GM12878 (cell line): ENCODE measurements around the gene NCS1. TPM values are rescaled to one million over a fixed set of nuclear protein-coding genes. Genes with fewer than 3 reads are reported as not detected.

Experiments used
- ATAC-seq: fragments of 200-7000 bp; cut with Tn5 transposase; 3 replicates; pipeline ENCODE4 v1.9.1; 2020; ENCODE audit warnings: mild to moderate bottlenecking, moderate library complexity
- BruUV-seq: library from RNA; stranded (reverse); fragments of 400-500 nt; replicated peaks from 2 replicates; lab custom pipeline; 2021; lab: Mats Ljungman, UMichigan
- CTCF ChIA-PET: fragments of 300-600 bp; sonication (Branson Sonifier 250); formaldehyde crosslinking; extraction: SDS; loops from one replicate; lab custom pipeline; 2021; ENCODE audit warnings: inconsistent platforms; lab: Yijun Ruan, JAX
- POLR2A ChIA-PET: fragments of 350-600 bp; formaldehyde crosslinking; extraction: SDS; loops from one replicate; lab custom pipeline; 2021; ENCODE audit warnings: inconsistent platforms; lab: Charles Lee
- RAD21 ChIA-PET: fragments of 300-600 bp; sonication (Branson Sonifier 250); formaldehyde crosslinking; loops from one replicate; lab custom pipeline; 2023; ENCODE audit warnings: antibody characterized with exemption; ENCODE audit not compliant: unreplicated experiment; lab: Charles Lee
- SMC1A ChIA-PET: fragments of 300-600 bp; sonication (Branson Sonifier 250); formaldehyde crosslinking; loops from one replicate; lab custom pipeline; 2023; ENCODE audit not compliant: unreplicated experiment, uncharacterized antibody; lab: Charles Lee
- DNase-seq: peaks from one replicate; pipeline ENCODE4 v3.0.0-alpha.2; 2011; ENCODE audit warnings: low read depth, low spot score
- FAIRE-seq: peaks from 3 replicates; lab custom pipeline; 2011; peaks lifted over from hg19 to GRCh38; lab: Jason Lieb, UNC
- H2AFZ ChIP-seq: 2 replicates; pipeline ENCODE4 v1.6.0; 2011; ENCODE audit warnings: low read depth, low read length, control low read depth; ENCODE audit not compliant: control insufficient read depth
- H3K27ac ChIP-seq: 2 replicates; pipeline ENCODE4 v1.5.1; 2011; ENCODE audit warnings: control low read depth; ENCODE audit not compliant: control insufficient read depth, insufficient read depth
- H3K27me3 ChIP-seq, 2 experiments: replicated peaks in 1 of 2; 2 replicates each; pipeline versions ENCODE4 v1.6.0 to v1.6.1; 2011; ENCODE audit warnings: low read length in 1 of 2; ENCODE audit not compliant: control insufficient read depth in 2 of 2, insufficient read depth in 2 of 2
- H3K36me3 ChIP-seq, 2 experiments: 2 replicates each; pipeline ENCODE4 v1.5.1; 2011; ENCODE audit warnings: low read length in 1 of 2; ENCODE audit not compliant: control insufficient read depth in 2 of 2, insufficient read depth in 2 of 2
- H3K4me1 ChIP-seq: 2 replicates; pipeline ENCODE4 v1.6.1; 2011; ENCODE audit warnings: mild to moderate bottlenecking, low read length, moderate library complexity, mixed read lengths; ENCODE audit not compliant: control insufficient read depth, insufficient read depth
- H3K4me2 ChIP-seq: 2 replicates; pipeline ENCODE4 v1.6.0; 2011; ENCODE audit warnings: control low read depth; ENCODE audit not compliant: control insufficient read depth, insufficient read depth
- H3K4me3 ChIP-seq: fragments of 200-600 bp; sonication (generic); 2 replicates; pipeline ENCODE4 v1.5.1; 2016
- H3K79me2 ChIP-seq: 2 replicates; pipeline ENCODE4 v1.6.0; 2011; ENCODE audit warnings: low read length; ENCODE audit not compliant: control insufficient read depth, insufficient read depth
- H3K9ac ChIP-seq: 2 replicates; pipeline ENCODE4 v1.8.0; 2011; ENCODE audit warnings: low read length, control low read depth, mixed read lengths; ENCODE audit not compliant: control insufficient read depth, insufficient read depth
- H3K9me3 ChIP-seq: replicated peaks from 3 replicates; pipeline ENCODE4 v1.5.1; 2011; ENCODE audit warnings: mild to moderate bottlenecking, low read length; ENCODE audit not compliant: control insufficient read depth, insufficient read depth
- H4K20me1 ChIP-seq: 2 replicates; pipeline ENCODE4 v1.6.0; 2011; ENCODE audit not compliant: control insufficient read depth, insufficient read depth
- BCL11A ChIP-seq: IDR thresholded peaks from 2 replicates; pipeline ENCODE4 v1.6.1; 2011; ENCODE audit warnings: low read depth, low read length
- BRCA1 ChIP-seq: IDR thresholded peaks from 2 replicates; pipeline ENCODE4 v1.6.1; 2011; ENCODE audit warnings: low read depth, low read length, improper control_type of control experiment
- CBX3 ChIP-seq: fragments of 200-600 bp; sonication (generic); IDR thresholded peaks from 2 replicates; pipeline ENCODE4 v1.6.1; 2016; ENCODE audit warnings: low read depth, borderline replicate concordance
- CREM ChIP-seq: IDR thresholded peaks from 2 replicates; pipeline ENCODE4 v1.6.1; 2014; ENCODE audit warnings: antibody characterized with exemption, low read depth
- KDM1A ChIP-seq: fragments of 200-600 bp; sonication (generic); IDR thresholded peaks from 2 replicates; pipeline ENCODE4 v1.6.1; 2016; ENCODE audit warnings: borderline replicate concordance
- LARP7 ChIP-seq: fragments of 450-650 bp; IDR thresholded peaks from 2 replicates; pipeline ENCODE4 v1.6.1; 2017; ENCODE audit warnings: mild to moderate bottlenecking
- MEF2B ChIP-seq: fragments of 450-650 bp; IDR thresholded peaks from 2 replicates; pipeline ENCODE4 v1.6.1; 2018; ENCODE audit warnings: mild to moderate bottlenecking, moderate library complexity; ENCODE audit not compliant: partially characterized antibody, poor library complexity, severe bottlenecking
- PAX5 ChIP-seq: IDR thresholded peaks from 2 replicates; pipeline ENCODE4 v1.6.1; 2011; ENCODE audit warnings: low read depth, low read length, borderline replicate concordance
- SIN3A ChIP-seq: IDR thresholded peaks from 2 replicates; pipeline ENCODE4 v1.6.1; 2012; ENCODE audit warnings: low read depth, low read length, improper control_type of control experiment
- ZNF622 ChIP-seq: fragments of 450-650 bp; IDR thresholded peaks from 2 replicates; pipeline ENCODE4 v1.6.1; 2017; ENCODE audit warnings: mild to moderate bottlenecking, inconsistent platforms
- WGBS: methylation state at CpG from one replicate; pipeline ENCODE4 v1.1.6; 2016; ENCODE audit warnings: low lambda C conversion rate; ENCODE audit not compliant: insufficient replicate concordance, insufficient coverage; ENCODE audit errors: missing lambda C conversion rate; 5-methylcytosine and 5-hydroxymethylcytosine counted together
- in situ Hi-C: fragments of 300-500 bp; cut with MboI; formaldehyde crosslinking; loops from 9 replicates; pipeline ENCODE4 v1.14.3; 2018; ENCODE audit warnings: mixed read lengths
- intact Hi-C: fragments of 100-400 bp; cut with micrococcal nuclease; formaldehyde crosslinking; loops from one replicate; pipeline ENCODE4 v1.14.2; 2022; ENCODE audit not compliant: unreplicated experiment
- polyA plus RNA-seq, 11 experiments: library from polyadenylated mRNA; depleted of rRNA in 4 of 11; unstranded in 6 of 11; stranded (reverse) in 5 of 11; fragments of >200 nt; fragmentation: Nextera tagmentation in 4 of 11; fragmentation: Illumina TruSeq in 1 of 11; extraction: Ambion mirVana in 4 of 11; extraction: Trizol in 1 of 11; gene quantifications; 1 replicate in 1 of 11; 2 replicates in 10 of 11; pipeline versions ENCODE4 v1.2.1 to v1.2.3, GENCODE V29; 2011 to 2016; ENCODE audit warnings: inconsistent platforms in 2 of 11, missing spikeins in 2 of 11, low read depth in 1 of 11
- total RNA-seq, 4 experiments: library from RNA; depleted of rRNA in 3 of 4; stranded (reverse); fragments of >200 nt in 3 of 4; fragmentation: Illumina TruSeq in 1 of 4; extraction: Trizol in 1 of 4; gene quantifications; 2 replicates each; pipeline versions ENCODE4 v1.2.1 to v1.2.3, GENCODE V29; 2013 to 2021
- TF ChIP-seq, protein P1 (sequence below): IDR thresholded peaks from 2 replicates; pipeline ENCODE4 v1.6.1; 2012; ENCODE audit warnings: improper control_type of control experiment, low read depth, low read length; ENCODE audit not compliant: insufficient replicate concordance
- TF ChIP-seq, protein P2 (sequence below): fragments of 450-650 bp; IDR thresholded peaks from 2 replicates; pipeline ENCODE4 v1.6.1; 2017; ENCODE audit warnings: mild to moderate bottlenecking, moderate library complexity
- TF ChIP-seq, protein P3 (sequence below): IDR thresholded peaks from 2 replicates; pipeline ENCODE4 v1.6.1; 2012; ENCODE audit warnings: low read depth, low read length, improper control_type of control experiment

NCS1 gene
- total and polyA plus RNA-seq, 10 of the 15 experiments (the other 5 are each of a cell fraction or from before 2014, with no cell fraction given): 0.04 to 0.22 (median 0.06) TPM; not detected in 4

DNA sequence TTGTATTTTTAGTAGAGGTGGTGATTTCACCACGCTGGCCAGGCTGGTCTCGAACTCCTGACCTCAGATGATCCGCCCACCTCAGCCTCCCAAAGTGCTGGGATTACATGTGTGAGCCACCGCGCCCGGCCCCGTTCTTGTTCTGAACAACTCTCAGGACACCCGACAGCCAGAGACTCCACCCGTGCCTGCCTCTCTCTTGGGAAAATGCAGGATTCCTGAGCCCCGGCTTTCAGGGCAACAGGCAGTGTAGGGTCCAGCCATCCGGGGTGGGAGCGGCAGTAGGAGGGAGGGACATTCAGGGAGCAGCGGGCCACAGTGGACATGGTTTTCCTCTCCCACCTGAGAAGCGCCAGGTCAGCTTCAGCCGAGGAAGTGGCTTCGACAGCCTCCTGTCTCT, 34.4 kb downstream of the NCS1 start:
- 50% methylated on average over 16 of the region's 16 CpGs for WGBS
- CTCF ChIA-PET: no interaction called here
- TF ChIP-seq KDM1A (no peak), MEF2B (no peak), CREM (no peak), LARP7 (no peak), CBX3 (no peak), BCL11A (no peak), PAX5 (no peak), ZNF622 (no peak), BRCA1 (no peak), SIN3A (no peak)
- TF ChIP-seq, protein P1, sequence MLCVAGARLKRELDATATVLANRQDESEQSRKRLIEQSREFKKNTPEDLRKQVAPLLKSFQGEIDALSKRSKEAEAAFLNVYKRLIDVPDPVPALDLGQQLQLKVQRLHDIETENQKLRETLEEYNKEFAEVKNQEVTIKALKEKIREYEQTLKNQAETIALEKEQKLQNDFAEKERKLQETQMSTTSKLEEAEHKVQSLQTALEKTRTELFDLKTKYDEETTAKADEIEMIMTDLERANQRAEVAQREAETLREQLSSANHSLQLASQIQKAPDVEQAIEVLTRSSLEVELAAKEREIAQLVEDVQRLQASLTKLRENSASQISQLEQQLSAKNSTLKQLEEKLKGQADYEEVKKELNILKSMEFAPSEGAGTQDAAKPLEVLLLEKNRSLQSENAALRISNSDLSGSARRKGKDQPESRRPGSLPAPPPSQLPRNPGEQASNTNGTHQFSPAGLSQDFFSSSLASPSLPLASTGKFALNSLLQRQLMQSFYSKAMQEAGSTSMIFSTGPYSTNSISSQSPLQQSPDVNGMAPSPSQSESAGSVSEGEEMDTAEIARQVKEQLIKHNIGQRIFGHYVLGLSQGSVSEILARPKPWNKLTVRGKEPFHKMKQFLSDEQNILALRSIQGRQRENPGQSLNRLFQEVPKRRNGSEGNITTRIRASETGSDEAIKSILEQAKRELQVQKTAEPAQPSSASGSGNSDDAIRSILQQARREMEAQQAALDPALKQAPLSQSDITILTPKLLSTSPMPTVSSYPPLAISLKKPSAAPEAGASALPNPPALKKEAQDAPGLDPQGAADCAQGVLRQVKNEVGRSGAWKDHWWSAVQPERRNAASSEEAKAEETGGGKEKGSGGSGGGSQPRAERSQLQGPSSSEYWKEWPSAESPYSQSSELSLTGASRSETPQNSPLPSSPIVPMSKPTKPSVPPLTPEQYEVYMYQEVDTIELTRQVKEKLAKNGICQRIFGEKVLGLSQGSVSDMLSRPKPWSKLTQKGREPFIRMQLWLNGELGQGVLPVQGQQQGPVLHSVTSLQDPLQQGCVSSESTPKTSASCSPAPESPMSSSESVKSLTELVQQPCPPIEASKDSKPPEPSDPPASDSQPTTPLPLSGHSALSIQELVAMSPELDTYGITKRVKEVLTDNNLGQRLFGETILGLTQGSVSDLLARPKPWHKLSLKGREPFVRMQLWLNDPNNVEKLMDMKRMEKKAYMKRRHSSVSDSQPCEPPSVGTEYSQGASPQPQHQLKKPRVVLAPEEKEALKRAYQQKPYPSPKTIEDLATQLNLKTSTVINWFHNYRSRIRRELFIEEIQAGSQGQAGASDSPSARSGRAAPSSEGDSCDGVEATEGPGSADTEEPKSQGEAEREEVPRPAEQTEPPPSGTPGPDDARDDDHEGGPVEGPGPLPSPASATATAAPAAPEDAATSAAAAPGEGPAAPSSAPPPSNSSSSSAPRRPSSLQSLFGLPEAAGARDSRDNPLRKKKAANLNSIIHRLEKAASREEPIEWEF: no peak
- TF ChIP-seq, protein P2, sequence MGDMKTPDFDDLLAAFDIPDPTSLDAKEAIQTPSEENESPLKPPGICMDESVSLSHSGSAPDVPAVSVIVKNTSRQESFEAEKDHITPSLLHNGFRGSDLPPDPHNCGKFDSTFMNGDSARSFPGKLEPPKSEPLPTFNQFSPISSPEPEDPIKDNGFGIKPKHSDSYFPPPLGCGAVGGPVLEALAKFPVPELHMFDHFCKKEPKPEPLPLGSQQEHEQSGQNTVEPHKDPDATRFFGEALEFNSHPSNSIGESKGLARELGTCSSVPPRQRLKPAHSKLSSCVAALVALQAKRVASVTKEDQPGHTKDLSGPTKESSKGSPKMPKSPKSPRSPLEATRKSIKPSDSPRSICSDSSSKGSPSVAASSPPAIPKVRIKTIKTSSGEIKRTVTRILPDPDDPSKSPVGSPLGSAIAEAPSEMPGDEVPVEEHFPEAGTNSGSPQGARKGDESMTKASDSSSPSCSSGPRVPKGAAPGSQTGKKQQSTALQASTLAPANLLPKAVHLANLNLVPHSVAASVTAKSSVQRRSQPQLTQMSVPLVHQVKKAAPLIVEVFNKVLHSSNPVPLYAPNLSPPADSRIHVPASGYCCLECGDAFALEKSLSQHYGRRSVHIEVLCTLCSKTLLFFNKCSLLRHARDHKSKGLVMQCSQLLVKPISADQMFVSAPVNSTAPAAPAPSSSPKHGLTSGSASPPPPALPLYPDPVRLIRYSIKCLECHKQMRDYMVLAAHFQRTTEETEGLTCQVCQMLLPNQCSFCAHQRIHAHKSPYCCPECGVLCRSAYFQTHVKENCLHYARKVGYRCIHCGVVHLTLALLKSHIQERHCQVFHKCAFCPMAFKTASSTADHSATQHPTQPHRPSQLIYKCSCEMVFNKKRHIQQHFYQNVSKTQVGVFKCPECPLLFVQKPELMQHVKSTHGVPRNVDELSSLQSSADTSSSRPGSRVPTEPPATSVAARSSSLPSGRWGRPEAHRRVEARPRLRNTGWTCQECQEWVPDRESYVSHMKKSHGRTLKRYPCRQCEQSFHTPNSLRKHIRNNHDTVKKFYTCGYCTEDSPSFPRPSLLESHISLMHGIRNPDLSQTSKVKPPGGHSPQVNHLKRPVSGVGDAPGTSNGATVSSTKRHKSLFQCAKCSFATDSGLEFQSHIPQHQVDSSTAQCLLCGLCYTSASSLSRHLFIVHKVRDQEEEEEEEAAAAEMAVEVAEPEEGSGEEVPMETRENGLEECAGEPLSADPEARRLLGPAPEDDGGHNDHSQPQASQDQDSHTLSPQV: no peak
- TF ChIP-seq, protein P3, sequence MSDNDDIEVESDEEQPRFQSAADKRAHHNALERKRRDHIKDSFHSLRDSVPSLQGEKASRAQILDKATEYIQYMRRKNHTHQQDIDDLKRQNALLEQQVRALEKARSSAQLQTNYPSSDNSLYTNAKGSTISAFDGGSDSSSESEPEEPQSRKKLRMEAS: no peak

More for the DNA sequence above, 34.4 kb downstream of the NCS1 start:
- ChIA-PET SMC1A (no interaction called here), RAD21 (no interaction called here), POLR2A (no interaction called here)
- Histone ChIP-seq H3K36me3 (no peaks in the 10 kb centered on the region), H3K27ac (no peak overlapping the region), H3K4me3 (no peak overlapping the region), H3K9ac (no peak overlapping the region), H2AFZ (no peak overlapping the region), H3K27me3 (no peaks in the 10 kb centered on the region; a peak in 1 of 4 replicates), H3K9me3 (no peaks in the 10 kb centered on the region), H3K79me2 (no peaks in the 10 kb centered on the region), H3K4me2 (no peak overlapping the region), H3K4me1 (no peaks in the 10 kb centered on the region), H4K20me1 (no peaks in the 10 kb centered on the region)
- FAIRE-seq: no peak
- in situ Hi-C loops: no loop called here
- no TSS peak for BruUV-seq
- no peak for DNase-seq
- ATAC-seq: no peak
- intact Hi-C loops: no loop called here
